RPMI8226 (cell line): Measurements from ENCODE around the gene TMC5.
"Not testable (repeated sequence)": the region's sequence is repeated elsewhere in the genome, so short reads cannot be mapped to it uniquely, and the experiment has no call there.

Experiments
- DNase-seq: peaks from one replicate; pipeline ENCODE4 v3.0.0-alpha.2; 2015

TMC5 gene, protein sequence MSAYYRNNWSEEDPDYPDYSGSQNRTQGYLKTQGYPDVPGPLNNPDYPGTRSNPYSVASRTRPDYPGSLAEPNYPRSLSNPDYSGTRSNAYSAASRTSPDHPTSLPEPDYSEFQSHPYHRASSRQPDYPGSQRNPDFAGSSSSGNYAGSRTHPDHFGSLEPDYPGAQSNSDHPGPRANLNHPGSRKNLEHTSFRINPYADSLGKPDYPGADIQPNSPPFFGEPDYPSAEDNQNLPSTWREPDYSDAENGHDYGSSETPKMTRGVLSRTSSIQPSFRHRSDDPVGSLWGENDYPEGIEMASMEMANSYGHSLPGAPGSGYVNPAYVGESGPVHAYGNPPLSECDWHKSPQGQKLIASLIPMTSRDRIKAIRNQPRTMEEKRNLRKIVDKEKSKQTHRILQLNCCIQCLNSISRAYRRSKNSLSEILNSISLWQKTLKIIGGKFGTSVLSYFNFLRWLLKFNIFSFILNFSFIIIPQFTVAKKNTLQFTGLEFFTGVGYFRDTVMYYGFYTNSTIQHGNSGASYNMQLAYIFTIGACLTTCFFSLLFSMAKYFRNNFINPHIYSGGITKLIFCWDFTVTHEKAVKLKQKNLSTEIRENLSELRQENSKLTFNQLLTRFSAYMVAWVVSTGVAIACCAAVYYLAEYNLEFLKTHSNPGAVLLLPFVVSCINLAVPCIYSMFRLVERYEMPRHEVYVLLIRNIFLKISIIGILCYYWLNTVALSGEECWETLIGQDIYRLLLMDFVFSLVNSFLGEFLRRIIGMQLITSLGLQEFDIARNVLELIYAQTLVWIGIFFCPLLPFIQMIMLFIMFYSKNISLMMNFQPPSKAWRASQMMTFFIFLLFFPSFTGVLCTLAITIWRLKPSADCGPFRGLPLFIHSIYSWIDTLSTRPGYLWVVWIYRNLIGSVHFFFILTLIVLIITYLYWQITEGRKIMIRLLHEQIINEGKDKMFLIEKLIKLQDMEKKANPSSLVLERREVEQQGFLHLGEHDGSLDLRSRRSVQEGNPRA

DNA sequence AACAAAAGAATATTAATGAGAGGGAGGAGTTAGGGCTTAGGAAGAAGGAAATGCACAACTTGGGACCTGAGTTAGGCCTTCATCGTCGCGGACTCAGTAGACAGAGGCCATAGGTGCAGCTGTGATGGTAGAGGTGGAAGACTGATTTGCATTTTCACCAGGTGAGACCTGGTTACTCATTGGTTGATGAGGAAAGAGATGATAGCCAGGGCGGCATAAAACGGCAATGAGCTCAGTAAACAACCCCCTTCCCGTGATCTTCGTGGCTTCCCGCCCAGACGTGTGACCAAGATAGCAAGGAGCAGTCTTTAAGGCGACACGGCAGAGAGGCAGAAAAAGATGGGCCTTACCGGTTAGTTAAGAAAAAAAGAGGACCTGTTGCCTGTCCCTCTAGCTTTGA, at the start of gene TMC5:
TSS of gene TMC5 (plus strand) at position 244 of the 400 bp plus-strand sequence. CDS start 22,156 bp downstream, outside the sequence.
- DNase-seq: no peak

DNA sequence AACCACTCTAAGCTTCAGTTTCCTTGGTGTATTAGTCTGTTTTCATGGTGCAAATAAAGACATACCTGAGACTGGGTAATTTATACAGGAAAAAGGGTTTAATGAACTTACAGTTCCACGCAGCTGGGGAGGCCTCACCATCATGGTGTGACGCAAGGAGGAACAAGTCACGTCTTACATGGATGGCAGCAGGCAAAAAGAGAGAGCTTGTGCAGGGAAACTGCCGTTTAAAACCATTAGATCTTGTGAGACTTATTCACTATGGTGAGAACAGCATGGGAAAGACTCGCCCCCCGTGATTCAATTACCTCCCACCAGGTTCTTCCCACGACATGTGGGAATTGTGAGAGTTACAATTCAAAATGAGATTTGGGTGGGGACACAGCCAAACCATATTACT, 45.1 kb upstream of the TMC5 start:
- not testable (repeated sequence) for DNase-seq

DNA sequence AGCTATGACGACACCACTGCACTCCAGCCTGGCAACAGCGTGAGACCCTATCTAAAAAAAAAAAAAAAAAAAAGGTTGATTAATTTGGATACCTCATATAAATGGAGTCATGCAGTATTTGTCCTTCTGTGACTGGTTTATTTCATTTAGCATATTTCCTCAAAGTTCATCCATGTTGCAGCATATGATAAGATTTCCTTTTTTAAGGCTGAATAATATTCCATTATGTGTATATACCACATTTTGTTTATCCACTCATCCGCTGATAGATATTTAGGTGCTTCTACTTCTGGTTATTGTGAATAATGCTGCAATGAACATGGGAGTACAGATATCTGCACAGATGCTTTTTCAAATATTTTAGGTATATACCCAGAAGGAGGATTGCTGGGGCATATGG, 43.3 kb upstream of the TMC5 start:
- DNase-seq: no peak

DNA sequence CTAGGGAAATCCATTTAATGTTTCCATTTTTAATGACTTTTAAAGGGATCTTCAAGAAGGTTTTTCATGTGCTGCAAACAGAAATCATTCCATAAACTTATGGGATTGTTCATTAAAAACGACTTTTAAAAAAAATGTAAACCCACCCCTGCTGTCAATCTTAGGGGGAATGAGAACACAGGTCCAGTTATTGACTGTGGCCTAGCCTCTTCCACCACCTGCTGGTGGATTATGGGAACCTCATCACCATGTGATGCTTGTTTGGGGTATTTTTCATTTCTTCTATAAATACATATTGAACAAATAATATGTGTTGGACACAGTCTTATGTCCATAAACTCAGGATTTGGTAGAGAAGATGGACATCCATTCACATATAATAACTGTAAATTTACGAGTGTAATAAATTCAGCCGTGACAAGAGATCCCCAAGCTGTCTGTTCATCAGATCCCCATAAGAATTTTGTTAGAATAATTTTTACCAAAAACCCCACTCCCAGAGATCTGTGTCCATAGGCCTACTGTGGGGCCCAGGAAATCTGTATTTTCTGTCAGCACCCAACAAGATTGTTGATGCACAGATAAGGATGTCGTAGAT, 42.0 kb upstream of the TMC5 start:
- DNase-seq: peak; percentile 69

DNA sequence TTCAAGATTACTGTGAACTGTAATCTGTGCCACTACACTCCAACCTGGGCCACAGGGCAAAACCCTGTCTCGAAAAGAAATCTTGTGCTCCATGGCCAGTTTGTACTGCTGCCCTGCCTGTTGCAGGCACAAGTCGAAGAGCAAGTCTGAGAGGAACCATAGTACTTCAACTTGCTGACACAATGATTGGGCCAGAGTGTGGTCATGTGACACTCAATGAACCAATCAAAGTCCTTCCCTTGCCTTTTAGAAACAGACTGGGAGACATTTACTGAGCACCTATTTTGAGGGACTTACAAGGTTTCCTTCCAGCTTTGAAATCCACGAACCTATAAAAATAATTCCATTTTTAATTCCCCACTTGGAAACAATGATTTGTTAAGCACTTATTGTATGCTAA, 39.8 kb upstream of the TMC5 start:
- no peak for DNase-seq

DNA sequence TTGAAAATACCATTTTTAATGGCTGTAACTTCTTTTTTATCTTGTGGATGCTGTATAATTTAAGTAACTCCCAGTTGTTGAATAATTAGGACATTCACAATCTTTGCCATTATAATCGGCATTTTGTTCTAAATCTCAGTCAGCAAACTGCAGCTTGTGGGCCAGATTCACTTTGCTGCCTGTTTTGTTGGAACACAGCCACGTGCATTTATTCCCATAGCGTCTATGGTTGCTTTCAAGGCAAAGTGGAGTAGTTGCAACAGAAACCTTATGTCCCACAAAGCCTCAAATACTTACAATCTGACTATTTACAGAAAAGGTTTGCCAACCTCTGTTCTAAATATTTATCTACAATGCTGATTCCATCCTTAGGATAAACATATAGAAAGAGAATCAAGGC, 39.2 kb upstream of the TMC5 start:
- peak; percentile 39 for DNase-seq

DNA sequence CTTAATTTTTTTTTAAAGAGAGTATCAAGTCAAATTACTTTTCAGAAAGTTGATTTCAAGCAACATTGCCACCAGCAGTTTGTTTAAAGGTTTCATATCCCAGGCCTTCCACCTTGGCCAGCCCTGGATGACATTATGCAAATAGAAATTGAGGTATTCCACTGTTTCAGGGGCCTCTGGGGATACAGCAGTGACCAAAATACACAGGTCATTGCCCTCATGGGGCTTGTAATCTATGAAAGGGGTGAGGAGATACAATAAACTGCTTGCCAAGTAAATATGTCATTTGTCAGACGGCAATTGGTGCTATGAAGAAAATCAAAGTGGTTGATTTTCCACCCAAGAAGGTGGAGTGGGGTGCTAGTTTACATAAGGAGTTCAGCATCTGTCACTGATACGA, 37.8 kb upstream of the TMC5 start:
- no peak for DNase-seq

DNA sequence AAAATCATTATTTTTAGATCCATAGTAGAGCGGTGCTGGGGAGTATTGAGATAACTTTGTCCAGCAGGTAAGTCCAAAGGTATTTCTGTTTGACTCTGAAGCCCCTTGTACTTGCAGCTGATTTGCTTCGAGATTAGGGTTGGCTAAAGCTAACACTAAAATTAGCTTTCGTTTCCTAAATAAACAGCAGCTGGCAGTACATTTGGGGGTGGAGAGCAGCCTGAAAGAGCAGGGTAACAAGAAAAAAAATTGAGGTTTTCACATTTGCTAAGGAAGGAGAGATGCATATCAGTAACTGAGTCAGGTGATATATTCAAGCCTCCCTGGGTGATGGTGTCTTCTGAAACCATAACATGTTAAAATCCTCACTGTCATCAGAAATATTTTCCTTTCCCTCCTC, 37.4 kb upstream of the TMC5 start:
- peak; percentile 78 for DNase-seq

DNA sequence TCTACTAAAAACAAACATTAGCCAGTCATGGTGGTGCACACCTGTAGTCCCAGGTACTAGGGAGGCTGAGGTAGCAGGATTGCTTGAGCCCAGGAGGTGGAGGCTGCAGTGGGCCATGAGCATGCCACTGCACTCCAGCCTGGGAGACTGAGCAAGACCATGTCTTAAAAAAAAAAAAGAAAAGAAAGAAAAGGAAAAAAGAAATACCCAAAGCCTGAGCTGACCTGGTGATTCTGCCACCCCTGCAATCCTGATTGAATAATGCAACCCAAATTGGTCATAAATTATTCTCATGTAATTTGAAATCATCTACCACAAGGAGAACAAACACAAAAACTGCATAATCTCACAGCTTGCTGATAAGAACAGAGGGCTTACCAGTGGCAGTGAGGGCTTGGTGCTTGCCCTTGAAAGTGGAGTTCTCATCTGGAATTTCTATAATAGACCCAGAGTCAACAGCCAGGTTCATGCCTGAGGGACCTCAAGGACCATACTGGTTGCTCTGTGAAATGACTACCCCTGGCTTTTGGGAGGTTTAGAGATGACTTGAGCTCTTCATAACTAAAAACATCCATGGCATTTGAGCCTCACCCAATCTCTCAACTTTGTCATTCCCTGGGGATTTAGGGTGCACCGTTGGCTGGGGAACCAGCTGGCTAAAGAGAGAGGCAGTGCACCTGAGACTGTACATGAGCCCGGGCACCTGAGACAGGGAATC, 35.4 kb upstream of the TMC5 start:
- peak; percentile 35 for DNase-seq

DNA sequence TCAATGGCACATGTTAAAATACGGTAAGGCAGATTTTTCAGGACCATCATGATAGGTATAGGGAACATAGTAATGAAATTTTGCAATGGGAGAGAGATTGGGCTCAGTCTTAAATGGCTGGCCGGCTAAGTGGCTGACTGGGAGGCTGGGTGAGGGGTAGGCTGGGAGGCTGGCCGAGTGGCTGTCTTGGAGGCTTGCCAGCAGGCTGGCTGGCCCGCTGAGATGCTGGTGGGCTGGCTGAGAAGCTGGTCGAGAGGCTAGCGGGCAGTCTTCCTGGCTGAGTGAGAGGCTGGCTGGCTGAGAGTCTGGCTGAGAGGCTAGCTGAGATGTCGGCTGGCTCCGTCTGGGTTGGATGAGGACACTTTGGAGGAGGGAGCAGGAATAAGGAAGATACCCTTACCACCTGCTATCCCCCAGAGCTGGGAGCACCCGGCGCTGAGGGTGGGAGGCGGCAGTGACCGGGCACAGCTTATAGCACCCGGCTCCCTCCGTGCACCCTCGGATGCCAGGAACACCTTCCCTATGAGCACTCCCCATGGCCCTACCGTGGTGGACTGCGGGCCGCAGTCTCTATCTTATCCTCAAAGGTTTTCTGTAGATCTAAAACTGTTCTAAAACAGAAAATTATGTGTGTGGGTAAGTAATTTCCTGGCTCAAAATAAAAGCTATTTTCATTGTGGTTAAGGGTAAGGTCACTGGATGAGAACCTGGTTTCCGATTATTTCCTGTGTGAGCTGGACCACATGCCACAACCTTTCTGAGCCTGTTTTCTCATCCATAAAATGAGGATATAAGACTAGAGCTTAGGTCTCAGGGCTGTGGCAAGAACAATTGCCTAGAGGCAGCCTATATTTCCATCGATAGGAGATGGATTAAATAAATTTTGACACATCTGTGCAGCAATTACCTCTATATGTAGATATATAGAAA, 34.5 kb upstream of the TMC5 start:
- peak; percentile 86 for DNase-seq

DNA sequence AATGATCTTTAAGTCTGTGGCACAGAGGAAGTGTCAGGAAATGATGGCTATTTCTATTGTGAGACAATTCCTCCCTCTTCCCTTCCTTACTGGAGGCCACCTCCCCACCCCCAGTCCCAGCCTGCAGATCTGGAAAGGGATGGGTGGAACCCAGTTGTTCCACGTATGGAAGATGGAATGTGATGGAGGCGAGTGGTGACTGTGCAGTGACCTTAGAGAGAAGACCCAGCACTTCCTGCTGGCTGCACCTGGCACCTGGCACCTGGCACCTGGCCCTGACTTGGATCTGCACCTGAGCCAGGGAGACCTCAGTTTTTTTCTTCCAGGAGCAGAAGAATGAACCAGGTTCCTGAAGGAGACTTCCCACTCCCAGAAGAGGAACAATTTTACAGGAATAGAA, 33.0 kb upstream of the TMC5 start:
- peak; percentile 76 for DNase-seq

DNA sequence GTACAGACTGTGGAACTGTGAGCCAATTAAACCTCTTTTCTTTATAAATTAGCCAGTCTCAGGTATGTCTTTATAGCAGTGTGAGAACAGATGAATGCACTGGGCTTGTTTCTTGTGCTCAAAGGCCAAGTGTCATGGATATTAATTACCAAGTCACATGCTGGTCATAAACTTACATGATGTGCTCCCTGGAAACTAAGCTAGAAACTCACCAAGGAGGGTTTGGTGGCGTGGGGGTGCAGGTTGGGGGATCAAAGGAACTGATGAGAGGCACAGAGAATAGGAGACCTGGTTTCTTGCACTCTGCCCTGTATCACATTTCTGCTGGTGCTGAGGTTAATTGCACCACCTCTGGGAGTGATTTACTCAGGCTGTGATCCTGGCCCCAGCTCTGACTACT, 31.2 kb upstream of the TMC5 start:
- DNase-seq: no peak

DNA sequence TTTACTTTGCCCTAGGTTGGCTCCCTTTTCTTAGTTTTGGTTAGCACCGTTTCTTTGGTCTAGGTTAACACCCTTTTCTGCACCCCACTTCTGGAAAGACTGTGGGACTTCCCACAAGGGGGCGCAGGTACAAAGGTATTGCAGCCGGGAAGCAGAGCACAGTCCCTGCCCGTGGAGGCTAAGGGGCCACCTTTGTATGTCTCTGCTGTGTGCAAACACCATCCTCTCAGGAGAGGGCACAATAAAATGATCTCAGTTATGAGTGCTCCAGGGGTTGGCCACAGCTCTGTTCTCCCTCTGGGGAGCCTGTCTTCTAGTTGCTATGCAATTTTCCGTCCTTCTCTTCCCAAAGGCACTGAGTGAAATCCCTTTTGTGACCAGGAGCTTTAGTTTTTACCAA, 28.4 kb upstream of the TMC5 start:
- peak; percentile 83 for DNase-seq

DNA sequence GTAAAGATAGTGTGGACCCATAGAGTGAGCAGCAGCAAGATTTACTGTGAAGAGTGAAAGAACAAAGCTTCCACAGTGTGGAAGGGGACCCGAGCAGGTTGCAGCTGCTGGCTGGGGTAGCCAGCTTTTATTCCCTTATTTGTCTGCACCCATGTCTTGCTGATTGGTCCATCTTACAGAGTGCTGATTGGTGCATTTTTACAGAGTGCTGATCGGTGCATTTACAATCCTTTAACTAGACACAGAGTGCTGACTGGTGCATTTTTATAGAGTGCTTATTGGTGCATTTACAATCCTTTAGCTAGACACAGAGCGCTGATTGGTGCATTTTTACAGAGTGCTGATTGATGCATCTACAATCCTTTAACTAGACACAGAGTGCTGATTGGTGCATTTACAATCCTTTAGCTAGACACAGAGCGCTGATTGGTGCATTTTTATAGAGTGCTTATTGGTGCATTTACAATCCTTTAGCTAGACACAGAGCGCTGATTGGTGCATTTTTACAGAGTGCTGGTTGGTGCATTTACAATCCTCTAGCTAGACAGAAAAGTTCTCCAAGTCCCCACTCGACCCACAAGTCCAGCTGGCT, 26.4 kb upstream of the TMC5 start:
- DNase-seq: not testable (repeated sequence)

DNA sequence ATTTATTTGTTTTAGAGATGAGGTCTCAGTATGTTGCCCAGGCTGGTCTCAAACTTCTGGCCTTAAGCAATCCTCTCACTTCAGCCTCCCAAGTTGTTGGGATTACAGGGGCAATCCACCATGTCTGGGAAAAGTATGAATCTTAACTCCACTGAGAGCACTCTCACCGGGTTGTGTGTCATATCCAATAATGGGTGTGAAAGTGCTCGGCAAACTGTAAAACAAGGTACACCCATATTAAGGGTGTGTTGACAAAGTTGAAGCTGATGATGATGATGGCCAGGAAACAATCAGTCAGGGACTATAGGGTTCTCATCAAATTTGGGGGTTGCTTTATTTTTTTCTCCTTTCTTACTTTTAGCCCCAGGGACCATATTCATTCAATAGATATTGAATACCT, 25.3 kb upstream of the TMC5 start:
- no peak for DNase-seq

DNA sequence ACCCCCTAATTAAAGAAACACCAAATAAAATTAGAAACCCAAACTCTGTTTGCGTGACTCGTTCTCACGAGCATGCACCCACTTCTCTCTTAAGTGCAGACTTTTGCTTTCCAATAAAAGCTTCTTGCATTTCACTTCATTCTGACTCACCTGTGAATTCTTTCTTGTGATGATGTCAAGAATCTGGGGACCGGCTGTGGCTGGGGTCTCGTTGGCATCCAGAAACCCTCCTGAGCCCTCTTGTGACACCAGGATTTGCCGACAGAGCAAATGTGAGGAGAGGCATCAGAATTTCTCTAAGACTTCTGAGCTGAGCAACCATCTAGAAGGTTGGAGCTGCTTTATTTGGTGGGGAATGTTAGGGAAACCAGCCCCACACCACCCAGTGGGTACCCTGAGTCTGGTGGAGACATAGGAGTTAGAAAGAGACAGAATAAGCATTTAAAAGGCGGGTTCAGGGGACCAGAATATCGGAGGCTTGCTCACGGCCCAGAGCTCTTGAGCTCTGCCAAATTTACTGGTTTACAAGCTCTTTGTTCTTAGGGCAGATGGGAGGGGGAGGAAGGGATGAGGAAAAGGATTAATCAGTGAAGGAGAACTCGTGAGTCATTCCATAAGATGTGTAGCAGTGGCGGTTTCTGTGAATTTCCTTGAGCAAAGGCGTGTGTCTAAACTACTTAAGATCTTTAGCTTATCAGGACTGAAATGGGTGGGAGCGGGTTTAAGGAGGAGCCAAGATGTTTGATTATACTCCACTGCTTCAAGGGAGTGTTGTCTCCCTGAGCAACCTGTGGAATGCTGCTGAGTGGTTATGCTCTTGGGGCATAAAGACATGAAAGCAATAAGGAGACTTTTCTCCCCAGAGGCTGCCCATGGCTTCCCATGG, 24.2 kb upstream of the TMC5 start:
- DNase-seq: no peak

DNA sequence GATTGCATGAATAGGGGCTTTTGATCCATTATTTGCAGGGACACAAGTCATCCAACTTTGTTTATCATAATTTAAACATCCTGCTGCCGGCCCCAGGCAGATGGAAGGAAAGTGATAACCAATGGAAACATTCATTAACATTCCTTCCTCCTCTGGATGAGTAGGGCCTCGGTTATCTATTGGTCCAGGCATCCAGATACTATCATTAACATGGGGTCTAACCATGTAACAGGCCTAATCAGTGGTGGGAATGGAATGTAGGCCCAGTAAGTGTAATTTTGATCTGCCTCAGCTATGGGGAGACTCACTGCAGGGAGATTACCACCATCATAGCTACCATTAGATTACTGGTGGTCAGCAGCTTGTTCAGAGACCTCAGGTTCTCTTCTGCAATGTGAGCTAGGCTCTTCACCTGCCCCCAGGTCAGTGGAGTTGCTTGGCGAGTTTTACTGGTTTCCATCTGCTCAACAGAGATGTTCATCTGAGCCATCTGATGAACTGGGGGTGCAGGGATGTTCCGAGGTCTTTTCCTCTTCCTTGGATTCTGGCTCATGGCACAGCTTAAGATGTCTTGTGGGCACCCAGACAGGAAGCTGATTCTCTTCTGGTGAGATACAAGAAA, 21.9 kb upstream of the TMC5 start:
- DNase-seq: not testable (repeated sequence)

DNA sequence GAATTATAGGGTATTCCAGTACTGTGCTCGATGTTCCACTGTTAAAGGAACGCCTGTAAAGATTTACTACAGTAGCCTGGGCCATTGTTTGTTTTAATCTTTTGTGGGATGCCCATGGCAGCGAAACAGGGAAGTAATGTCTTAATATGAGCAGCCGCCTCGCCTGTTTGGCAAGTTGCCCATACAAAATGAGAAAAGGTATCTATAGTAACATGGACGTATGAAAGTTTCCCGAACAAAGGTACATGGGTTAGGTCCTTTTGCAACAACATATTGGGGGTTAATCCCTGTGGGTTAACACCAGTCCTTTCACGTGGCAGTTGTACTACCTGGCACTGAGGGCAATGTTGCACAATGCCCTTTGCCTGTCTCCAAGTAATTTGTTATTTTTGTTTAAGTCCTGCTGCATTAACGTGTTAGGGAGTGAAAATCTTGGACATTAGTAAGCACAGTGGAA, 21.1 kb upstream of the TMC5 start:
- peak; percentile 81 for DNase-seq

DNA sequence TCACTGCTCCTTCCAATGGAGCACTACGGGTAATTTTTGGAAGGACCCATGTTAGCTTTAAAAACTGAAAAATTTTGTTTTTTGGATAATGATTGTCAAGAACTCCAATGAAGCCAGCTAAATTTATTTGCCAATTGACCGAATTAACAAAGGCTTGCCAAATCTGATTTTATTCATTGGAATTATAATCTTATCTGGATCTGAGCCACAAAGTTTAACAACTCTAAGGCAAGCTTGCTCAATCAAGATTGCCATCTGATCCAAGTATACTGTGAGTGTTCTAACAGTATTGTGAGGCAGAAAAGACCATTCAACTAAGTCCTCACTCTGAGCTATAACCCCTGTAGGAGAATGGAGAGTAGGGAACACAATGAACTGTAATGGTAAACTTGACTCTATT, 20.3 kb upstream of the TMC5 start:
- DNase-seq: not testable (repeated sequence)
